DMS79 treated with DMSO at 0.1 percent for 48 hours (cell line): ENCODE results near the gene PRRX1.

Source experiments
- DNase-seq: peaks from one replicate; lab custom pipeline; 2025; lab: John Stamatoyannopoulos, UW

PRRX1 gene

DNA sequence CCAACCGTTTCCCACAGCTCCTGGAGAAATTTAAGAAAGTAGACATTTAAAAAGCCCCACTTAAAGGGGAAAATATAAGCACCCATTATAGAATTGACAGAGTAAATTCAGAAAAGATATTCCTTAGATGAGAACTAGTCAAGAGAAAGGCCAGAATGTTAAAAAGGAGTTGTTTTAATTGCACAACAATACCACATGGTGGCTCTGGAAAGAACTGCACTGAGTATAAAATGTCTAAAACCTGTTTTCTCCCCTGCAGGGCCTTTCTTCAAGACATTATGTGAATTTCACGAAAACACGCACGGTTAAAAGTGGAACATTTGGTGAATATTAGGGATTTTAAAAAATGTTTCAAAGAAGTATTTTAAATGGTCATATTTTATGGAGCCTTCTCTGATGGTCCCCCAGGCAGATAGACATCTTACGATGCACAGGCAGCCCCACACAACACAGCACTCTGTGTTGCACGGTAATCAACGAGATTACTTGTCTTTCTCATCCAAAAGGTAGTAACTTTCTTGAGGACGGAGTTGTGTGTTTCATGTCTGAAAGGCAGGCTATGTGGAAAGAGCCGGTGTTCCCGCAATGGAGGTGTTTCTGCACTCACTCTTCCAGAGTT is 101.9 kb downstream of the PRRX1 start:
- no peak for DNase-seq

DNA sequence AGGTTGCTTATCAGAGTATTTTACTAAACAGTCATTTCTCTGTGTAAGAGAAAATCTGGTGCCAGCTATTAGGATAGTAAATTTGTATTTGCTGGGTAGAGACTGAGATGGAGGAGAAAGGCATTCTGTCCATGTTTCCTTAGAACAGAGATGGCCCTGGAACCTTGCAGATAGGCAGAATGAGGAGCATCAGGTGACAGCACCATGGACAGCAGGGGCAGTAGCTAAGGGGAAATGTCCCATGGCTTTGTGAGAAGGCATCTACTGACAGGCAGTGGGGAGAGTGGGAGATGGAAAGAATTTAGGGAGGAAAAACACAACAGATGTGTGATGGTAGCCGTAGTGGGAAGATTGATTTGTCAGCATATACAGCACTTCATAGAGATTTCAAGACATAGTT is 105.0 kb downstream of the PRRX1 start:
- no peak for DNase-seq

DNA sequence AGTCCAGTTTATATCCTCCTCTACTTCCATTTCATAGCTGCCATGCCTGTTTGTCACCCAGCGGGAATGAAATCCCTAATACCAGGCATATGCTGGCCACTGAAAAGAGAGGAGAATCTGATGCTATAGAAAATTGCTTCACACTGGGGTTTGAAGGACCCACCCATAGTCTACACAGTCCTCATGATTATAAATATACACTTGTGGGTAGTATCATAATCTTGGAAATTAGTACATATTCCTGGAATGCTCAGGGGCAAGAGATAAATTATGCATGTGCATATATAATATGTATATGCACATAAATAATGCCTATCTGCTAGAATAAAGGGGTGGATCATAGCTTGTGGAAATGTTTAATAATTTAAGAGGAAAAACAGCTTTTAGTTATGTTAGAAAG is 105.8 kb downstream of the PRRX1 start:
- no peak for DNase-seq

DNA sequence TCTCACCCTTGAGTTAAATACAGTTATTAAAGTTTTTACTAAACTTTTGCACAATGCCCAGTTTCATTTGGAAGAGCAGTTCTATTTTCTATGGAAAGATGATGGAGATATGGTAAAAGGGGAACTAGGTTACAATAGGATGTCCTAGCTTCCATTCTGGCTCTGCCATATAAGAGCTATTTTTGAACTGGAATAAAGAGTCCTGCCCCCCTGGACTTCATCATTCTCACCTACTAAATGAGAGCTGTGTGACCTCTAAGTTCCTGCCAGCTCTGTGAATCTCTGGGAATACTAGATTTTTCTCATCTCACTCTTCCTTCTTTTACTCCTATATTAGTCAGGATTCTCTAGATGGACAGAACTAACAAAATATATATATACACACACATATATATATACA is 106.3 kb downstream of the PRRX1 start:
- DNase-seq = no peak

DNA sequence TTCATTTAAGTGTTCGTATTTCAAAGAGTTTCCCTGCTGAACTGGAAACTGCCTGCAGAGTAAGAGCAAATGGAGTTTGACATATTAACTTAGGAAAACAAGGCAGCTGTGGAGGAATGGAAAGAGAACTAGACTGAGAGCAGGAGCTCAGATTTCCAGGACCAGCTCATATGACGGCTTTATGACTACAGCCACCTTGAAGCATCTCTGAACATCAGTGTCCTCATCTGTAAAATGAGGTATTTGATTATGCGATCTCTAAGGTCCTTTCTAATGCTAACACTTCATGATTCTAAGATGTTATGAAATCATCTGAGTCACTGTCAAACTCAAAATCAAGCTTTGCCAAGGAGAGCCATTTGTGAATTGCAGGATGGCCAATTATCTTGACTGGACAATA is 112.3 kb downstream of the PRRX1 start:
- DNase-seq = no peak

DNA sequence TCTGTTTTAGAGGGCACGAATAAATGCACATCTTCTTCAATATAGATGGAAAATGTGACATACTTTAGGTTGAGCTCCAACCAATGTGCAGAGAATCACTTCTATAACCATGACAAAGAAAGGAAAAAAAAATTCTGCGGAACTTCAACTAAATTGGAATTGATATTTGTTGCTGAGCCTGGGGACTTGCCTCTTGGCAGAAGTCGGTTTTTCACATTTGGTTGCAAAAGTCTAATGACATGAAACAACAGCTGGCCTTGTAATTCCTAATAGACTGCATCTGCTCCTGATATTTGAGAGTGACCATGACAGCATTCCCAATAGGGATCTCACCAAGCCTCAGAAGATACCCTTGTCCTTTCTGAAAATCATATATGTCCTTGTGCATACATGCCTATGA is 112.8 kb downstream of the PRRX1 start:
- no peak for DNase-seq
